HG03575 (cell line): ENCODE results near the gene RNF213.

ENCODE experiments used
- ATAC-seq: cut with Tn5 transposase; IDR thresholded peaks from one replicate; pipeline ENCODE4 v1.9.1; 2021; ENCODE audit not compliant: unreplicated experiment, insufficient number of reproducible peaks, low FRiP score; ENCODE audit errors: extremely low read depth

RNF213 gene

GRCh38 chr17:80352991-80353665, 92.5 kb downstream of the RNF213 start:
- ATAC-seq: no peak

GRCh38 chr17:80353718-80354275, 93.1 kb downstream of the RNF213 start:
- no peak for ATAC-seq

GRCh38 chr17:80354336-80354735, 93.7 kb downstream of the RNF213 start:
- ATAC-seq: no peak

- ATAC-seq: no peak
Measured at GRCh38 chr17:80356231-80356856, 95.7 kb downstream of the RNF213 start.

GRCh38 chr17:80358131-80358530, 97.5 kb downstream of the RNF213 start:
- no peak for ATAC-seq

- ATAC-seq: no peak
Measured at GRCh38 chr17:80358861-80359260, 98.2 kb downstream of the RNF213 start.

GRCh38 chr17:80359422-80360110, 98.9 kb downstream of the RNF213 start:
- ATAC-seq: no peak

- no peak for ATAC-seq
Measured at GRCh38 chr17:80360396-80360795, 99.7 kb downstream of the RNF213 start.

- ATAC-seq: no peak
Measured at GRCh38 chr17:80361495-80362220, 101.0 kb downstream of the RNF213 start.

GRCh38 chr17:80362428-80363119, 101.9 kb downstream of the RNF213 start:
- no peak for ATAC-seq

GRCh38 chr17:80363120-80363515, 102.5 kb downstream of the RNF213 start:
- ATAC-seq: no peak

GRCh38 chr17:80363518-80364090, 103.0 kb downstream of the RNF213 start:
- ATAC-seq: no peak

GRCh38 chr17:80364091-80364691, 103.5 kb downstream of the RNF213 start:
- no peak for ATAC-seq

- ATAC-seq: no peak
Measured at GRCh38 chr17:80365001-80365965, 104.6 kb downstream of the RNF213 start.

- no peak for ATAC-seq
Measured at GRCh38 chr17:80365983-80366382, 105.3 kb downstream of the RNF213 start.

- no peak for ATAC-seq
Measured at GRCh38 chr17:80367503-80367902, 106.9 kb downstream of the RNF213 start.

GRCh38 chr17:80371196-80371595, 110.5 kb downstream of the RNF213 start:
- no peak for ATAC-seq
